Keratinocyte (primary cell): ENCODE results near the gene LRCH3.

Experiments
- CTCF ChIP-seq, 3 experiments: IDR thresholded peaks in 1 of 3; conservative IDR thresholded peaks in 1 of 3; optimal IDR thresholded peaks in 1 of 3; 2 replicates in 2 of 3; 3 replicates in 1 of 3; pipeline versions ENCODE3 to v1.5.1; 2011; ENCODE audit warnings: low read length in 3 of 3, mild to moderate bottlenecking in 3 of 3, moderate library complexity in 2 of 3, control low read depth in 1 of 3, inconsistent platforms in 1 of 3; ENCODE audit not compliant: insufficient read depth in 2 of 3; ENCODE audit errors: extremely low read depth in 1 of 3
- EZH2 ChIP-seq: IDR thresholded peaks from one replicate; pipeline ENCODE4 v1.6.1; 2012; ENCODE audit warnings: inconsistent platforms, mild to moderate bottlenecking, low read length, moderate library complexity

GRCh38 chr3:197758512-197758911 lies 32.5 kb upstream of the LRCH3 start:
- TF ChIP-seq EZH2 (no peak), CTCF (optimal IDR thresholded peaks at IDR 0.05 in 1 of 3, IDR thresholded peaks at IDR 0.05 in 1 of 3, conservative IDR thresholded peaks at IDR 0.05 in 1 of 3; ENCODE audit: extremely low read depth in 1 of 3, insufficient read depth in 2 of 3, low read length in 3 of 3) (no peak)
